ENCODE measurements around the gene ELP5. TPM values are rescaled to one million over a fixed set of nuclear protein-coding genes. Genes with fewer than 3 reads are reported as not detected.

Gene ELP5
- polyA plus RNA-seq, 1 of the 3 experiments (the other 2 are of a cell fraction), result 45.4 TPM

DNA sequence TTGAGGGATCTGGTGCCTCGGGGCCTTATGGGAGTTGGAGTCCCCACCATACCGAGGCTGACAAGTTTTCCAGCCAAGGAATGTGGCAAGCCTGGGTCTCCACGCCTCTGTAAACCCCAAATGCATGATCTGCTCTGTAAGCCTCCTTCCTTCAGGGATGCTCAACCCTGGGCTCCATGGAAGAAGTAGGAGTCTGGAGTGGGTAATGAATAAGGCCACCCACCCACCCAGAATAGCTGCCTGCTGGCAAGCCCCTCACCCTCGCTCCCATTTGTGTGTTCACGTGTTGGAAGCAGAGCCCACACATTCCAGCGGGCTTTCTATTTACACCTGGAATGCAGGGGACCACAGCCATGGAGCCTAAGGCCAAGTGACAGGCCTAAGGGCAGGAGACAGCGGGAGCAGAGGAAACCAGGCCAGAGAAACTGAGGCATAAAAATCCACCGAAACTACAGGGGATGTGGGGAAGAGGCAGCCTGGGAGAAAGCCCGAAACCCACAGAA, 36.8 kb upstream of the ELP5 start:
- H3K4me2 ChIP-seq, result peak overlapping the region; percentile 97
- peaks cover 54% of the 10 kb centered on the region for H3K79me2 ChIP-seq (ENCODE audit: insufficient read depth)
- no peaks in the 10 kb centered on the region for H3K9me3 ChIP-seq
- peak overlapping the region; percentile 56 to 64 for H3K4me3 ChIP-seq (ENCODE audit: low read depth in 2 of 2, low read length in 1 of 2)
- ChIA-PET POLR2A (interaction anchor here (0.9 to 1.7 kb wide), 6 partner anchors 9 to 202 kb away, joined by 3 to 6 read pairs (median 5); partner anchors contain the start of genes DVL2, GABARAP, PHF23 and RNASEK), CTCF (interaction anchor here (1.0 to 3.7 kb wide), 10 partner anchors 8 to 170 kb away, joined by 3 to 37 read pairs (median 6); partner anchors contain the start of genes DVL2 and GABARAP)
- peaks cover 41% of the 10 kb centered on the region for H3F3A ChIP-seq (replicated peaks; ENCODE audit: insufficient read depth)
- H3K9ac ChIP-seq, result peak overlapping the region; percentile 58; the same call in 1 of the 2 replicates
- DNase-seq, result no peak
- WGBS (ENCODE audit: low lambda C conversion rate), result 11% methylated on average over 9 of the region's 9 CpGs
- no peaks in the 10 kb centered on the region for H3K9me2 ChIP-seq
- peak overlapping the region; percentile 88 to 96 for H3K27ac ChIP-seq (ENCODE audit: low read depth in 2 of 2, low read length in 1 of 2)
- peaks cover 28% of the 10 kb centered on the region for H4K20me1 ChIP-seq (ENCODE audit: insufficient read depth)
- H3K27me3 ChIP-seq (ENCODE audit: insufficient read depth), result no peaks in the 10 kb centered on the region
- no peaks in the 10 kb centered on the region for H3K36me3 ChIP-seq (replicated peaks in 1 of 2; ENCODE audit: control insufficient read depth in 1 of 2, insufficient read depth in 2 of 2, low read length in 1 of 2)
- TF ChIP-seq TEAD4 (IDR thresholded peaks at IDR 0.05; ENCODE audit: borderline replicate concordance, insufficient read depth) (no peak), EP300 (IDR thresholded peaks at IDR 0.05; ENCODE audit: borderline replicate concordance in 1 of 2, low read depth in 1 of 2, low read length in 1 of 2) (no peak), RAD21 (IDR thresholded peaks at IDR 0.05; ENCODE audit: low read length) (no peak)
- no peak overlapping the region for H2AFZ ChIP-seq (ENCODE audit: low read depth)
- H3K4me1 ChIP-seq (ENCODE audit: control insufficient read depth in 1 of 2, insufficient read depth in 2 of 2, low read depth in 1 of 2, low read length in 1 of 2), result peaks cover 26 to 55% of the 10 kb centered on the region in 2 experiments; a peak in 3 of 4 replicates

DNA sequence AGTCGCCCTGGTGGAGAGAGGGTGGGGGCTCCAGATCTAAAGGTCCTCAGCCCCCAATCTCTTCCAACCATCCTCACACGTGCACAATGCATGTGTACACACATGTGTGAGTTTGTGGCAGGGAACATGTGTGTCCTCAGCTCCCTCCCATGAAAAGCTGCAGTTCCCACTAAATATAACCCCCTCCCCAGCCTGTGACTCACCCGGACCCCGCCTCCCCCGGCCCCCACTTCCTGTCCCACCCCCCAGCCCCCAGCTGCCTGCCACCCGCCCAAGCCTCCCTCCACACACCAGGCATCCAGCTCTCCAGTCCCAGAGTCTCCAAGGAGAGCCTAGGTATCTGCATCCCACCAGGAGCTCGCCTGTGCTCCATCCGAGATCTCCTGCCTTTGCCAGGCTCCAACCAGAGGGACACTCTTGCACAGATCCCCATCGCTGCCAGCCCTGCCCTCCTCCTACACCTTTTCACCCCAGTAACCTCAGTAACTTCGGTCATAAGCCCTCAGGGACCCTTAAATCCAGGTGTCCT, 36.3 kb upstream of the ELP5 start:
- ChIA-PET POLR2A (interaction anchor here (0.9 to 1.3 kb wide), 3 partner anchors 19 to 27 kb away, joined by 3 to 6 read pairs (median 6); partner anchors contain the start of genes DVL2, GABARAP and PHF23), CTCF (interaction anchor here (1.0 to 3.7 kb wide), 8 partner anchors 8 to 193 kb away, joined by 3 to 37 read pairs (median 5); partner anchors contain the start of gene DVL2)
- Histone ChIP-seq H3K9ac (peak overlapping the region; percentile 88), H3K79me2 (ENCODE audit: insufficient read depth) (peaks cover 54% of the 10 kb centered on the region), H3K27ac (ENCODE audit: low read depth in 2 of 2, low read length in 1 of 2) (peak overlapping the region; percentile 88 to 96), H3K4me3 (ENCODE audit: low read depth in 2 of 2, low read length in 1 of 2) (peak overlapping the region; percentile 61 to 74), H3K9me3 (no peaks in the 10 kb centered on the region), H3K4me1 (ENCODE audit: control insufficient read depth in 1 of 2, insufficient read depth in 2 of 2, low read depth in 1 of 2, low read length in 1 of 2) (peaks cover 26 to 60% of the 10 kb centered on the region in 2 experiments; a peak in 3 of 4 replicates), H3K36me3 (replicated peaks in 1 of 2; ENCODE audit: control insufficient read depth in 1 of 2, insufficient read depth in 2 of 2, low read length in 1 of 2) (peaks cover 0 to under 1% of the 10 kb centered on the region in 2 experiments), H4K20me1 (ENCODE audit: insufficient read depth) (peaks cover 23% of the 10 kb centered on the region), H2AFZ (ENCODE audit: low read depth) (no peak overlapping the region), H3K9me2 (no peaks in the 10 kb centered on the region), H3F3A (replicated peaks; ENCODE audit: insufficient read depth) (peaks cover 46% of the 10 kb centered on the region), H3K4me2 (peak overlapping the region; percentile 97), H3K27me3 (ENCODE audit: insufficient read depth) (no peaks in the 10 kb centered on the region)
- WGBS (ENCODE audit: low lambda C conversion rate), result 7% methylated on average over 10 of the region's 10 CpGs
- DNase-seq, result peak; percentile 59
- TF ChIP-seq, protein P1, sequence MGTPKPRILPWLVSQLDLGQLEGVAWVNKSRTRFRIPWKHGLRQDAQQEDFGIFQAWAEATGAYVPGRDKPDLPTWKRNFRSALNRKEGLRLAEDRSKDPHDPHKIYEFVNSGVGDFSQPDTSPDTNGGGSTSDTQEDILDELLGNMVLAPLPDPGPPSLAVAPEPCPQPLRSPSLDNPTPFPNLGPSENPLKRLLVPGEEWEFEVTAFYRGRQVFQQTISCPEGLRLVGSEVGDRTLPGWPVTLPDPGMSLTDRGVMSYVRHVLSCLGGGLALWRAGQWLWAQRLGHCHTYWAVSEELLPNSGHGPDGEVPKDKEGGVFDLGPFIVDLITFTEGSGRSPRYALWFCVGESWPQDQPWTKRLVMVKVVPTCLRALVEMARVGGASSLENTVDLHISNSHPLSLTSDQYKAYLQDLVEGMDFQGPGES (IDR thresholded peaks at IDR 0.05; ENCODE audit: low read depth, low read length), result no peak
- TF ChIP-seq POLR2AphosphoS5 (IDR thresholded peaks at IDR 0.05; ENCODE audit: low read depth, low read length) (0 out of 2 replicates have a peak, but pooled peaks have one; percentile 27), TAF1 (IDR thresholded peaks at IDR 0.05; ENCODE audit: borderline replicate concordance, low read depth, low read length) (peak; percentile 42; the same call in 1 of the 2 replicates)

All from SK-N-SH (cell line).